ENCODE data around the gene GABRR2.

DNA sequence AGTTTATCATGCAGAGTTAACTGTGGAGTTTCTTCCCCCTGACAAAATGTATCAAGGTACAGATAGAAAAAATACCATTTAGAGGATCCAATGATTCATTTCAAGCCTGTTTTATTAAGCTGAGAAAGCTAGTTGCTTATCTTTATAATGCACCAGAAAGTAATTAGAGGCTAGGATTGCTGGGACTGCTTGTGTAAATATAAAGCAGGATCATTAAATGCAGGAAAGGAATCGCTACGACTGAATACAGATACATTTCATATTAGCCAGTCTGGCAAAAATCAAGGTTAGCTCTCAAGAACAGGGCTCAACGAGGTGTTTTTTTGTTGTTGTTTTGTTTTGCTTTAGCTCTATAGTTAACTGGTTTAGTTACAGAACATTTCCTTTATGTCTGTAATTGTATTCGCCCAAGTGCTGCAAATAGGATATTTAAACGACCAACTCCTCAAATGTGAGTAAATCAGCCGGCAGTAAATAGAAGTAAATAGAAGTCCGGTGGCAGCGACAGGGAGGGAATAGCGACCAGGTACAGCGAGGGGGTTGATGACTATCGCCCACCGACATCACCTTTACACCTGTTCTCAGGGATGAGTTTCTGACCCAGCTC lies 36.7 kb upstream of the GABRR2 start:
- TF ChIP-seq POLR2A (IDR thresholded peaks at IDR 0.05) (no peak), CTCF (IDR thresholded peaks at IDR 0.05) (no peak)

Measured in uterus (tissue), 2 donors.